HG03342 (cell line): Measurements from ENCODE around the gene ITLN1.
"Not testable (repeated sequence)": the region's sequence is repeated elsewhere in the genome, so short reads cannot be mapped to it uniquely, and the experiment has no call there.

Source experiments
- ATAC-seq: cut with Tn5 transposase; IDR thresholded peaks from one replicate; pipeline ENCODE4 v1.9.1; 2021; ENCODE audit warnings: mild to moderate bottlenecking, moderate library complexity; ENCODE audit not compliant: unreplicated experiment

Gene ITLN1

GRCh38 chr1:160883581-160884513 lies 1.1 kb downstream of the ITLN1 start:
- ATAC-seq = no peak

- no peak for ATAC-seq
These were observed 2.4 kb downstream of the ITLN1 start for GRCh38 chr1:160882582-160882981.

- ATAC-seq = not testable (repeated sequence)
These were observed 3.7 kb downstream of the ITLN1 start for GRCh38 chr1:160881264-160881663.

- ATAC-seq = no peak
These were observed 4.8 kb downstream of the ITLN1 start for GRCh38 chr1:160880216-160880615.

GRCh38 chr1:160879056-160879455 lies 5.9 kb downstream of the ITLN1 start:
- no peak for ATAC-seq

GRCh38 chr1:160877221-160877620 lies 7.8 kb downstream of the ITLN1 start:
- no peak for ATAC-seq

GRCh38 chr1:160876311-160876710 lies 8.7 kb downstream of the ITLN1 start:
- ATAC-seq = no peak

- not testable (repeated sequence) for ATAC-seq
These were observed 9.4 kb downstream of the ITLN1 start for GRCh38 chr1:160875591-160875990.

- ATAC-seq = no peak
These were observed 10.0 kb downstream of the ITLN1 start for GRCh38 chr1:160874935-160875334.

- ATAC-seq = no peak
These were observed 16.8 kb downstream of the ITLN1 start for GRCh38 chr1:160868141-160868540.

GRCh38 chr1:160867651-160868050 lies 17.3 kb downstream of the ITLN1 start:
- not testable (repeated sequence) for ATAC-seq

- no peak for ATAC-seq
These were observed 18.2 kb downstream of the ITLN1 start for GRCh38 chr1:160866695-160867260.

GRCh38 chr1:160866001-160866694 lies 18.8 kb downstream of the ITLN1 start:
- ATAC-seq = no peak

- no peak for ATAC-seq
These were observed 19.6 kb downstream of the ITLN1 start for GRCh38 chr1:160865337-160865736.

- no peak for ATAC-seq
These were observed 20.8 kb downstream of the ITLN1 start for GRCh38 chr1:160864173-160864572.

- no peak for ATAC-seq
These were observed 21.2 kb downstream of the ITLN1 start for GRCh38 chr1:160863774-160864131.

- ATAC-seq = no peak
These were observed 21.8 kb downstream of the ITLN1 start for GRCh38 chr1:160863061-160863773.

GRCh38 chr1:160862203-160863060 lies 22.5 kb downstream of the ITLN1 start, which contains the start of gene CD244:
TSS of gene CD244 (minus strand) at chr1:160862887. CDS start at chr1:160862677, 210 bp downstream.
- peak; percentile 76 for ATAC-seq

- ATAC-seq = no peak
These were observed 24.0 kb downstream of the ITLN1 start for GRCh38 chr1:160860840-160861505.
